Activated CD8-positive, alpha-beta memory T cell treated with anti-CD3 and anti-CD28 coated beads for 4 hours (primary cell): ENCODE measurements around the gene RHOC.

Experiments
- DNase-seq, 2 donors: peaks; one replicate each; pipeline ENCODE4 v3.0.0-alpha.2; 2020; ENCODE audit warnings: low read depth in 2 of 2

The RHOC gene

GRCh38 chr1:112678605-112679004 is 28.3 kb downstream of the RHOC start:
- no peak for DNase-seq

GRCh38 chr1:112677501-112677900 is 29.4 kb downstream of the RHOC start:
- no peak for DNase-seq

- no peak for DNase-seq
These were observed 30.4 kb downstream of the RHOC start for GRCh38 chr1:112676543-112676942.

GRCh38 chr1:112675728-112676381 is 31.1 kb downstream of the RHOC start:
- DNase-seq: no peak

GRCh38 chr1:112674986-112675727 is 31.8 kb downstream of the RHOC start:
- DNase-seq: peak in 1 of 2 donors; percentile 10

- peak; percentile 19 to 30 for DNase-seq
These were observed 32.4 kb downstream of the RHOC start, which contains the start of gene MOV10 for GRCh38 chr1:112674440-112674985. Gene MOV10 (plus strand): TSS chr1:112674659. CDS start chr1:112674913, 254 bp downstream.

GRCh38 chr1:112673592-112674439 is 33.1 kb downstream of the RHOC start:
- DNase-seq: no peak

- DNase-seq: no peak
These were observed 34.1 kb downstream of the RHOC start for GRCh38 chr1:112672842-112673241.

- DNase-seq: no peak
These were observed 34.9 kb downstream of the RHOC start for GRCh38 chr1:112672009-112672408.

- DNase-seq: no peak
These were observed 40.0 kb downstream of the RHOC start for GRCh38 chr1:112666946-112667345.

GRCh38 chr1:112665857-112666256 is 41.1 kb downstream of the RHOC start:
- no peak for DNase-seq

GRCh38 chr1:112651205-112651604 is 55.7 kb downstream of the RHOC start:
- DNase-seq: no peak
